ENCODE measurements around the gene BTN3A1.
"Not testable (repeated sequence)": the region's sequence is repeated elsewhere in the genome, so short reads cannot be mapped to it uniquely, and the experiment has no call there.

DNA sequence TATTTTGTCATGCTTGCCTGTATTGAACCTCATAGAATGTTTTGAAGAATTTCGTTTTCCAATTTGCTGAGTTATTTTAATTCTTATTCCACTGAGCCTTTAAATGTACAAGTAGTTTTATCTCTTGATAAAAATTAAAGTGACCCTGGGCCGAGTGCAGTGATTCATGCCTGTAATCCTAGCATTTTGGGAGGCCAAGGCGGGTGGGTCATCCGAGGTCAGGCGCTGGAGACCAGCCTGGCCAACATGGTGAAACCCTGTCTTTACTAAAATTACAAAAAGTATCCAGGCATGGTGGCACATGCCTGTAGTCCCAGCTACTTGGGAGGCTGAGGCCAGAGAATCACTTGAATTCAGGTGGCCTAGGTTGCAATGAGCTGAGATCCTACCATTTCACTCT, 59.3 kb downstream of the BTN3A1 start:
- not testable (repeated sequence) for TF ChIP-seq YY1 (IDR thresholded peaks at IDR 0.05; ENCODE audit: insufficient read depth, insufficient read length); SUZ12 (IDR thresholded peaks at IDR 0.05; ENCODE audit: extremely low read depth, insufficient read depth, insufficient read length)

All from NT2/D1 (cell line).